GM15510 (cell line): ENCODE data around the gene GNG3.

Source experiments
- POLR2A ChIP-seq: IDR thresholded peaks from 3 replicates; pipeline ENCODE4 v1.6.1; 2011; ENCODE audit warnings: borderline replicate concordance; ENCODE audit not compliant: insufficient read length; ENCODE audit errors: extremely low read depth

Gene GNG3

GRCh38 chr11:62678770-62679696 is 28.4 kb upstream of the GNG3 start, which contains the start of gene UBXN1:
UBXN1 (minus strand) TSS chr11:62679073; CDS start chr11:62678923, 150 bp downstream.
- TF ChIP-seq POLR2A, result peak; percentile 86

GRCh38 chr11:62680825-62681240 is 26.6 kb upstream of the GNG3 start:
- TF ChIP-seq POLR2A, result no peak

GRCh38 chr11:62682518-62682917 is 25.0 kb upstream of the GNG3 start:
- TF ChIP-seq POLR2A, result no peak

GRCh38 chr11:62687508-62688396 is 19.7 kb upstream of the GNG3 start:
- TF ChIP-seq POLR2A, result no peak

GRCh38 chr11:62688491-62688890 is 19.0 kb upstream of the GNG3 start:
- no peak for TF ChIP-seq POLR2A

GRCh38 chr11:62689421-62690183 is 17.9 kb upstream of the GNG3 start, which contains the start of gene LRRN4CL:
LRRN4CL (minus strand) TSS chr11:62689530; CDS start chr11:62688508, 1,022 bp downstream.
- TF ChIP-seq POLR2A, result no peak

- no peak for TF ChIP-seq POLR2A
Observed at GRCh38 chr11:62694455-62695167, 12.9 kb upstream of the GNG3 start.

- TF ChIP-seq POLR2A, result no peak
Observed at GRCh38 chr11:62702246-62702645, 5.2 kb upstream of the GNG3 start.

- no peak for TF ChIP-seq POLR2A
Observed at GRCh38 chr11:62705413-62705812, 2.1 kb upstream of the GNG3 start.

- peak; percentile 60 for TF ChIP-seq POLR2A
Observed at GRCh38 chr11:62705880-62706849, 1.3 kb upstream of the GNG3 start.

- TF ChIP-seq POLR2A, result no peak
Observed at GRCh38 chr11:62706850-62707247, 627 bp upstream of the GNG3 start.

GRCh38 chr11:62708392-62708791 is 916 bp downstream of the GNG3 start:
- no peak for TF ChIP-seq POLR2A

GRCh38 chr11:62708793-62709192 is 1.3 kb downstream of the GNG3 start:
- no peak for TF ChIP-seq POLR2A
